ENCODE data around the gene ATP5ME.

The ATP5ME gene

DNA sequence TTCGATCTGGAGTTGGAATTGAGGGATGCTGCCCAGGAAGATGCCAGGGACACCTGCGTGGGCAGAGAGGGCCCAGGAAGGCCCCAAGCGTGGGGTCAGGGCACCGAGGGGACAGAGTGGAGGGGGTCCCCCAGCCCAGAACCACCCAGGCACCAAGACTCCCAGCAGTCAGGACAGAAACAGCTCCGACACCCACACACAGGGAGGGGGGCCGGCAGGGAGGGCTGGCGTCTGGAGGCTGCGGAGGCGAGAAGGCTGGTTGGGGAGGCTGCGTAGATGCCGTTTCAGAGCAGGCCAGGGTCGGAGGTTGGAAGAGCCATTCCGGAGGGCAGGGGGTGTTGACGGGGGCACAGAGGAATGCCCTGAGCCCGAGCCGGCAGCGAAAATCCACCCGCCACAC, 23.6 kb downstream of the ATP5ME start:
- no peaks in the 10 kb centered on the region for H4K20me1 ChIP-seq (ENCODE audit: insufficient read depth, low read length)
- H3K9me3 ChIP-seq (ENCODE audit: insufficient read depth, low read length, severe bottlenecking) = no peaks in the 10 kb centered on the region
- ATAC-seq (ENCODE audit: insufficient read depth, low read depth) = no peak
- DNase-seq = no peak
- H3K79me2 ChIP-seq (ENCODE audit: insufficient read depth, low read length) = no peaks in the 10 kb centered on the region
- H3K27ac ChIP-seq (ENCODE audit: low read length) = no peak overlapping the region
- no peak overlapping the region for H3K9ac ChIP-seq (ENCODE audit: low read depth, low read length)
- TF ChIP-seq EZH2 (IDR thresholded peaks at IDR 0.05; ENCODE audit: borderline replicate concordance, low read depth, low read length, severe bottlenecking) = no peak
- TF ChIP-seq, protein P1, sequence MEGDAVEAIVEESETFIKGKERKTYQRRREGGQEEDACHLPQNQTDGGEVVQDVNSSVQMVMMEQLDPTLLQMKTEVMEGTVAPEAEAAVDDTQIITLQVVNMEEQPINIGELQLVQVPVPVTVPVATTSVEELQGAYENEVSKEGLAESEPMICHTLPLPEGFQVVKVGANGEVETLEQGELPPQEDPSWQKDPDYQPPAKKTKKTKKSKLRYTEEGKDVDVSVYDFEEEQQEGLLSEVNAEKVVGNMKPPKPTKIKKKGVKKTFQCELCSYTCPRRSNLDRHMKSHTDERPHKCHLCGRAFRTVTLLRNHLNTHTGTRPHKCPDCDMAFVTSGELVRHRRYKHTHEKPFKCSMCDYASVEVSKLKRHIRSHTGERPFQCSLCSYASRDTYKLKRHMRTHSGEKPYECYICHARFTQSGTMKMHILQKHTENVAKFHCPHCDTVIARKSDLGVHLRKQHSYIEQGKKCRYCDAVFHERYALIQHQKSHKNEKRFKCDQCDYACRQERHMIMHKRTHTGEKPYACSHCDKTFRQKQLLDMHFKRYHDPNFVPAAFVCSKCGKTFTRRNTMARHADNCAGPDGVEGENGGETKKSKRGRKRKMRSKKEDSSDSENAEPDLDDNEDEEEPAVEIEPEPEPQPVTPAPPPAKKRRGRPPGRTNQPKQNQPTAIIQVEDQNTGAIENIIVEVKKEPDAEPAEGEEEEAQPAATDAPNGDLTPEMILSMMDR (IDR thresholded peaks at IDR 0.05; ENCODE audit: borderline replicate concordance, extremely low read depth, low read length, poor library complexity, severe bottlenecking) = no peak
- H3K4me2 ChIP-seq (ENCODE audit: insufficient read depth, low read length) = no peak overlapping the region
- no peak overlapping the region for H3K4me3 ChIP-seq (ENCODE audit: low read depth in 1 of 2, low read length in 2 of 2)
- H3K36me3 ChIP-seq (ENCODE audit: insufficient read depth, low read length) = no peaks in the 10 kb centered on the region
- no peaks in the 10 kb centered on the region for H3K27me3 ChIP-seq (ENCODE audit: insufficient read depth, low read length, poor library complexity)
- H3K4me1 ChIP-seq (ENCODE audit: insufficient read depth, low read length) = no peaks in the 10 kb centered on the region
- H2AFZ ChIP-seq (ENCODE audit: low read depth, low read length) = no peak overlapping the region

- ATAC-seq (ENCODE audit: insufficient read depth, low read depth) = no peak
Observed at GRCh38 chr4:649751-650310, 24.2 kb downstream of the ATP5ME start.

DNA sequence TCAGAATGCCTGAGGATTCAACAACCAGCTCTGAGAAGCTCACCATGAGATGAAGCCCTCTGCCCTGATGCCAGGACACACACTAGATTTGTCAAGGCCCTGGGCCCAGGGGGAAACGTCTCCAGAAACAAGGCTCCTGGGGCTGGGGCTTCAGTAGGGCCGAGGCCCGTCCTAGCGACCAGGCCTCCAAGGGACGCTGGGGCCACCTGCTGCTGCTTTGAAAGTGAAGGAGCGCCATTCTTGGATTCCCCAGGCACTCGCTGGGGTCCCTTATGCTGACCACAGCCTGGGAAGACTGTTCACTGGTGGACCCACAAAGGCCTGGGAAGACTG, 24.8 kb downstream of the ATP5ME start:
- Histone ChIP-seq H4K20me1 (ENCODE audit: insufficient read depth, low read length) (no peaks in the 10 kb centered on the region), H3K4me3 (ENCODE audit: low read depth in 1 of 2, low read length in 2 of 2) (no peak overlapping the region), H3K4me2 (ENCODE audit: insufficient read depth, low read length) (no peak overlapping the region), H3K27ac (ENCODE audit: low read length) (no peak overlapping the region), H3K4me1 (ENCODE audit: insufficient read depth, low read length) (no peaks in the 10 kb centered on the region), H3K36me3 (ENCODE audit: insufficient read depth, low read length) (no peaks in the 10 kb centered on the region), H3K9me3 (ENCODE audit: insufficient read depth, low read length, severe bottlenecking) (no peaks in the 10 kb centered on the region), H3K27me3 (ENCODE audit: insufficient read depth, low read length, poor library complexity) (no peaks in the 10 kb centered on the region), H2AFZ (ENCODE audit: low read depth, low read length) (no peak overlapping the region), H3K9ac (ENCODE audit: low read depth, low read length) (no peak overlapping the region), H3K79me2 (ENCODE audit: insufficient read depth, low read length) (no peaks in the 10 kb centered on the region)
- TF ChIP-seq, protein P1 (IDR thresholded peaks at IDR 0.05; ENCODE audit: borderline replicate concordance, extremely low read depth, low read length, poor library complexity, severe bottlenecking) = no peak
- no peak for TF ChIP-seq EZH2 (IDR thresholded peaks at IDR 0.05; ENCODE audit: borderline replicate concordance, low read depth, low read length, severe bottlenecking)
- DNase-seq (no peak), ATAC-seq (ENCODE audit: insufficient read depth, low read depth) (no peak)

More at GRCh38 chr4:649751-650310, 24.2 kb downstream of the ATP5ME start:
- H3K27me3 ChIP-seq (ENCODE audit: insufficient read depth, low read length, poor library complexity) = no peaks in the 10 kb centered on the region
- H3K4me2 ChIP-seq (ENCODE audit: insufficient read depth, low read length) = no peak overlapping the region
- H3K9me3 ChIP-seq (ENCODE audit: insufficient read depth, low read length, severe bottlenecking) = no peaks in the 10 kb centered on the region
- no peaks in the 10 kb centered on the region for H3K36me3 ChIP-seq (ENCODE audit: insufficient read depth, low read length)
- no peak for TF ChIP-seq EZH2 (IDR thresholded peaks at IDR 0.05; ENCODE audit: borderline replicate concordance, low read depth, low read length, severe bottlenecking)
- TF ChIP-seq, protein P1 (IDR thresholded peaks at IDR 0.05; ENCODE audit: borderline replicate concordance, extremely low read depth, low read length, poor library complexity, severe bottlenecking) = no peak
- no peak for DNase-seq
- H3K4me1 ChIP-seq (ENCODE audit: insufficient read depth, low read length) = no peaks in the 10 kb centered on the region
- no peak overlapping the region for H2AFZ ChIP-seq (ENCODE audit: low read depth, low read length)
- no peaks in the 10 kb centered on the region for H3K79me2 ChIP-seq (ENCODE audit: insufficient read depth, low read length)
- H3K9ac ChIP-seq (ENCODE audit: low read depth, low read length) = no peak overlapping the region
- no peak overlapping the region for H3K27ac ChIP-seq (ENCODE audit: low read length)
- H3K4me3 ChIP-seq (ENCODE audit: low read depth in 1 of 2, low read length in 2 of 2) = no peak overlapping the region
- H4K20me1 ChIP-seq (ENCODE audit: insufficient read depth, low read length) = no peaks in the 10 kb centered on the region

Measured in DND-41 (cell line).